K562 (cell line): ENCODE measurements around the gene C4BPB. TPM values are rescaled to one million over a fixed set of nuclear protein-coding genes. Genes with fewer than 3 reads are reported as not detected.

Experiments used
- ARNT ChIP-seq, 2 experiments: fragments of 450-650 bp; IDR thresholded peaks; 2 replicates each; pipeline ENCODE4 v1.6.1; 2016; ENCODE audit warnings: mild to moderate bottlenecking in 1 of 2
- CXXC5 ChIP-seq: fragments of 250-450 bp; sonication (Bioruptor Pico); IDR thresholded peaks from 2 replicates; pipeline ENCODE4 v1.8.0; 2022; ENCODE audit warnings: inconsistent platforms, mild to moderate bottlenecking, moderate library complexity
- ESRRA ChIP-seq: fragments of 450-650 bp; IDR thresholded peaks from 2 replicates; pipeline ENCODE4 v1.6.1; 2014; ENCODE audit warnings: low read depth, mild to moderate bottlenecking, moderate library complexity, borderline replicate concordance
- HOXB6 ChIP-seq: fragments of 250-450 bp; sonication (Bioruptor Pico); IDR thresholded peaks from 2 replicates; pipeline ENCODE4 v1.5.1; 2022; ENCODE audit warnings: mild to moderate bottlenecking, borderline replicate concordance
- KDM4B ChIP-seq, 2 experiments: fragments of 450-650 bp in 1 of 2; sonication (generic) in 1 of 2; IDR thresholded peaks; 2 replicates each; pipeline ENCODE4 v1.6.1; 2016 to 2017; ENCODE audit warnings: borderline replicate concordance in 2 of 2, antibody characterized with exemption in 1 of 2, low read depth in 1 of 2, mild to moderate bottlenecking in 1 of 2
- MBD2 ChIP-seq: sonication (generic); IDR thresholded peaks from 2 replicates; pipeline ENCODE4 v1.6.1; 2016; ENCODE audit warnings: low read depth, borderline replicate concordance
- NRF1 ChIP-seq, 2 experiments: fragments of 450-650 bp; IDR thresholded peaks in 1 of 2; conservative IDR thresholded peaks in 1 of 2; 2 replicates each; pipeline ENCODE4 v1.6.1; 2014; ENCODE audit warnings: mild to moderate bottlenecking in 2 of 2
- RBM14 ChIP-seq: fragments of 200-400 bp; formaldehyde crosslinking; IDR thresholded peaks from 2 replicates; pipeline ENCODE4 v1.6.1; 2018; ENCODE audit warnings: low read depth, mild to moderate bottlenecking, low read length, moderate library complexity, borderline replicate concordance; ENCODE audit not compliant: insufficient read depth
- SP1 ChIP-seq: sonication (generic); formaldehyde crosslinking; IDR thresholded peaks from 2 replicates; pipeline ENCODE4 v1.8.1; 2022; ENCODE audit warnings: mild to moderate bottlenecking, missing genetic modification reagents
- USF2 ChIP-seq: sonication (generic); formaldehyde crosslinking; IDR thresholded peaks from 2 replicates; pipeline ENCODE4 v1.5.0; 2020; ENCODE audit warnings: missing genetic modification reagents
- ZBTB5 ChIP-seq: fragments of 450-650 bp; IDR thresholded peaks from 2 replicates; pipeline ENCODE4 v1.6.1; 2017; ENCODE audit warnings: antibody characterized with exemption
- ZNF592 ChIP-seq: fragments of 450-650 bp; IDR thresholded peaks from 2 replicates; pipeline ENCODE4 v1.6.1; 2017; ENCODE audit warnings: antibody characterized with exemption, mild to moderate bottlenecking
- ZSCAN29 ChIP-seq: fragments of 450-650 bp; IDR thresholded peaks from 2 replicates; pipeline ENCODE4 v1.6.1; 2017
- polyA plus RNA-seq, 8 experiments: library from polyadenylated mRNA; depleted of rRNA in 4 of 8; stranded (reverse) in 5 of 8; unstranded in 3 of 8; fragments of >200 nt; fragmentation: Nextera tagmentation in 2 of 8; fragmentation: Illumina TruSeq in 1 of 8; extraction: Ambion mirVana in 2 of 8; extraction: Trizol in 1 of 8; gene quantifications; 2 replicates each; pipeline versions ENCODE4 v1.2.1 to v1.2.3, GENCODE V29; 2011 to 2014; ENCODE audit warnings: inconsistent platforms in 1 of 8, missing spikeins in 1 of 8
- total RNA-seq, 7 experiments: library from RNA; depleted of rRNA in 6 of 7; stranded (reverse); fragments of >200 nt in 6 of 7; fragmentation: Illumina TruSeq in 2 of 7; extraction: Trizol in 2 of 7; gene quantifications; 2 replicates each; pipeline versions ENCODE4 v1.2.1 to v1.2.3, GENCODE V29; 2011 to 2021; ENCODE audit warnings: low replicate concordance in 1 of 7

C4BPB gene
- total and polyA plus RNA-seq, 9 of the 15 experiments (the other 6 are each of a cell fraction or from before 2014, with no cell fraction given) = not detected

DNA sequence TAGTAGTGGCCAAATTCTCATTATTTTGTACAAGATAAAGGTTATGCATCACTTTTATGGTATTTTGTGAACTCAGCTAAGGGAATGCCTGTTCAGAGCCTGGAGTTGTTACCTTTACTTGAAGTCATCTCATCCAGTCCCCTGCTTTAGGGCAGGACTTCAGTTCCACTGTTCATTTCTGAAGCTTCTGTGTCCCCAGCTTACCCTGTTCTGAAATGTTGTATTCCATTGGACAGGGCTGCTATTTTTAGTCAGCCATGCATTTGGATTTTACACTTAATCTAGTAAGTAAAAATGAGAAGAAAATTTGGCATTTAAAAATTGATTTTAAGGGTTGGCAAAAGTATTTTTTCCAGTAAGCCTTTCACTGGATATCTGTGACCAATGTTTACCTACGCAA, 11.6 kb upstream of the C4BPB start (continued):
- TF ChIP-seq SP1 (no peak), ZBTB5 (no peak), NRF1 (conservative IDR thresholded peaks at IDR 0.05 in 1 of 2, IDR thresholded peaks at IDR 0.05 in 1 of 2) (no peak), ESRRA (no peak), ARNT (IDR thresholded peaks at IDR 0.05) (no peak), CXXC5 (CRISPR knock-in tag) (no peak), RBM14 (no peak), USF2 (CRISPR knock-in tag) (no peak), ZNF592 (no peak), ZSCAN29 (no peak), MBD2 (no peak), HOXB6 (CRISPR knock-in tag) (no peak), KDM4B (IDR thresholded peaks at IDR 0.05; ENCODE audit: borderline replicate concordance in 2 of 2, low read depth in 1 of 2) (no peak)
